Measurements from ENCODE around the gene MEI4.

DNA sequence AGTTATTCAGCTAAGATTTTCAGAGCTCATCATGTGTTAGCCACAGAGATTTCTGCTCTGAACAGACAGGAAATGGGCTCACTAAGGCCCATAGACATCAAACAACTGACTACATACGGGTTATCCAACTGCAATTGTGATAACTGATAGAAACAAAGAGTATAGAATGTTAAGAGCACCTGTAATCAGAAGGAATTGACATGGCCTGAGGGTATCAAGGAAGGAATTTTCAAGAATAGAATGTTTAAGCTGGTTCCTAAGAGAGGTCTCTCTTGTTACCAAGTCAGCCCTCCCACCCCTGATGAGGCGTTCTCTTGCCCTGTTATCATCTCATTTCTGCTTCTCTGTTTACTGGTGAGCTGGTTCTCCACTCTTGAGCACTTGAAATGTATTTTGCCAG is at the start of gene MEI4:
- no peak for TF ChIP-seq CTCF (IDR thresholded peaks at IDR 0.05)
- TF ChIP-seq POLR2A (IDR thresholded peaks at IDR 0.05), result no peak
